Right renal cortex interstitium (tissue), 3 donors: ENCODE data around the gene SLC17A9. TPM values are rescaled to one million over a fixed set of nuclear protein-coding genes. Genes with fewer than 3 reads are reported as not detected.
A peak's percentile ranks its signal among the peaks of the same experiment; 100 is the strongest.
"Not testable (repeated sequence)": the region's sequence is repeated elsewhere in the genome, so short reads cannot be mapped to it uniquely, and the experiment has no call there.

Source experiments
- DNase-seq, 3 donors: peaks; one replicate each; pipeline ENCODE4 v3.0.0-alpha.2; 2013; ENCODE audit warnings: low read depth in 3 of 3, low spot score in 2 of 3
- polyA plus RNA-seq, 3 donors: library from polyadenylated mRNA; unstranded; fragments of 120-200 nt; gene quantifications; one replicate each; pipeline ENCODE4 v1.2.1, GENCODE V29; 2013; ENCODE audit not compliant: insufficient read length in 3 of 3

The SLC17A9 gene
- polyA plus RNA-seq, 3 donors: 0.95 to 1.2 (median 1.1) TPM

DNA sequence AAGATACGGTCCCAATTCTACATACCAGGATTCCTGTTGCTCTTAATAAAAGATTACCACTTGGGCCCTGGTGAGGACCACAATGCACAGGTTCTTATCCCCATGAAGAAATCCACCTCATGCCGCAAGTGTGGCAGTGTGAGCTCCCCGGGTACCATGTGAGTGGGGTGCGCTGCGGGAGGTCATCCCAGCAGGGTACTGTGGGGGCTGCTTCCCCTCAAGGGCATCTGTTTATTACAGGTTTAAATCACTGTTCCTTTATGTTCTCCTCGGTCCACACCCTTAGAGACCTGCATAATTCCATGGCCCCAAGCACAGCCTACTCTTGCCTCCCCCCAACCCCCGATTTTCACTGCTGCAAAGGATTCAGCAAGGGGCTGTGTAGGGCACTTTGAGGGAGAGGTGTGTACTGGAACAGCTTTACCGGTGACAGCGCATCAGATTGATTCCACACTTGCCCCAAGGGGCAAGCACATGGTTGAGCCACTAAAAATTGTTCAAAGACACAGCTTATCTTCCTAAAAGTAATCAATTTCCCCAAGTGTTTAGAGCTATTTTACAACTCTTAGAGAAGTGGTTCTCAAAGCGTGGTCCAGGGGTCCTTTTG, 32.4 kb upstream of the SLC17A9 start:
- no peak for DNase-seq

GRCh38 chr20:62921119-62921687, 31.3 kb upstream of the SLC17A9 start:
- no peak for DNase-seq

- no peak for DNase-seq
These were observed 30.0 kb upstream of the SLC17A9 start for GRCh38 chr20:62922451-62922921.

GRCh38 chr20:62923059-62923668, 29.3 kb upstream of the SLC17A9 start:
- not testable (repeated sequence) for DNase-seq

DNA sequence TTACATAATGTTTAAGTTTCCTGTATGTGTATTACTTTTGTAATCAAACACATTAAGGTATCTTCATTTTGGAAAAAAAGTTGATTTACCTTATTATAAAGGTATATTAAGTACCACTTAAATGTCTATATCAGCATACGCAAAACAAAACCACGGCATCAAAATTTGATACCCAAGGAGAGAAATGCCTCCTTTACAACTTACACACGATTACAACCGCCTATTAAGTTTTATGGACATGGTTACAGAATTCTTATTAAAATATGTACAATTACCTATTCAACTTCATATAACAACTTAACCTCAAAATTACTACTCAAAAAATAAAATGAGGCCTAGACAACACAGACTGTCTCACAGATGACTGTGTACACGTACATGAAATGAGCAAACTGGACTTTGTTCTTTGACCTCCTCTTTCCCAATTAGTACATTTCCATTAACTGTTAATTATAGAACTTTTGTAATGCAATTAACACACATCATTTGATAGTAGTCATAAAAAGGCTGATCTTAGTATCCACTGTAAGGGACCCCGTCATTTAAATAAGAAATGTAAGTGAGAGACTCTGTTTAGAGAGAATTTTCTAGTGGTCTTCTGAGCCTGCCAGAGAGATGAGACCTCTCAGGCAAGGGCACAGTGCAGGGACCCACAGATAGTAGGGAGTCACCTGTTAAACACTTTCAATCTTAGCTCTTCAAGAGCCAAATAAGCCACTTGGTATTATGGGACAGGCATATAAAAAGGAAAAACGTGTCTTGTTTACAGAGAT, 28.7 kb upstream of the SLC17A9 start:
- DNase-seq: no peak

DNA sequence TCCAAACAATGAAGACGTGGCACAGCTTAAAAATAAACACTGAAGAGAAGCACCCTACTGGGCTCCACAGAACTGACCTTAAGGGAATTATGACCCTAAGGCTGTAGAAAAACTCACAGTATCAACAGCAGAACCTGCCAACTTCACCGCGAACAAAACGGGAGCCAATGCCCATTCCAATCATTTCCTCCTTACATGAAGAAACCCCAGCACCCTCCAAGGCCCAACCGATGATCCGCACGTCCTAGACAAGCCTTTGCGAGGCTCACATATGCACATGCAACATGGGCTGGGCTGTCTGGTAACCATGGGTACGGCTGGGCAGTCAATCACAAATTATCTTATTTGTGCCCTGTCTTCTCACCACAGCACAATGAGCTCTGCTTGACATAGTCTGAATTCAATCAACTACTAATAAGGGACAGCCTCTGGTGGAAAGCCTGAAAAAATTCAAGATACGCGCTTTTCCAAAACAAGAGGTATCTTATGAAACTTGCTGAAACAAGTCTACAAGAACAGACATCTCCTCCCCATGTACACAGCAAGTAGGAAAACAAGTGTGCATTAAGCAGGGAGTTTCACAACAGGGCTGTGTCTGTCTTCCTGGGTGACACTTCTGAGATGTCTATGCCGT, 27.9 kb upstream of the SLC17A9 start:
- DNase-seq: no peak

DNA sequence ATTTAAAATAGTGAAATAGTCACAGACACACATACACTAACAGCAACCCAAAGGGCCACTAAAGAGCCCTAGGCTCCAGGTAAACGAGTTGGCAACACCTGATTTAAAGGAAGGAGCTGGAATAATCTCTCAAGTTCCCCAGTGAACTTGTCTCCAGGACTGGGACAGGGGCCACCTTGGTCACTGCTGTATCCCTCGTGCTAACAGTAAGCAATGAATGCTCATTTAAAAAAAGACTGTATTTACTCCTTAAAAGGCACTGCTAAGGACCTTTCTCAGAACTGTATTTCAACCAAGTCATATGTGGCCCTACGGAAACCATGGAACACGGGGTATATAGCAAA, 27.5 kb upstream of the SLC17A9 start:
- no peak for DNase-seq

DNA sequence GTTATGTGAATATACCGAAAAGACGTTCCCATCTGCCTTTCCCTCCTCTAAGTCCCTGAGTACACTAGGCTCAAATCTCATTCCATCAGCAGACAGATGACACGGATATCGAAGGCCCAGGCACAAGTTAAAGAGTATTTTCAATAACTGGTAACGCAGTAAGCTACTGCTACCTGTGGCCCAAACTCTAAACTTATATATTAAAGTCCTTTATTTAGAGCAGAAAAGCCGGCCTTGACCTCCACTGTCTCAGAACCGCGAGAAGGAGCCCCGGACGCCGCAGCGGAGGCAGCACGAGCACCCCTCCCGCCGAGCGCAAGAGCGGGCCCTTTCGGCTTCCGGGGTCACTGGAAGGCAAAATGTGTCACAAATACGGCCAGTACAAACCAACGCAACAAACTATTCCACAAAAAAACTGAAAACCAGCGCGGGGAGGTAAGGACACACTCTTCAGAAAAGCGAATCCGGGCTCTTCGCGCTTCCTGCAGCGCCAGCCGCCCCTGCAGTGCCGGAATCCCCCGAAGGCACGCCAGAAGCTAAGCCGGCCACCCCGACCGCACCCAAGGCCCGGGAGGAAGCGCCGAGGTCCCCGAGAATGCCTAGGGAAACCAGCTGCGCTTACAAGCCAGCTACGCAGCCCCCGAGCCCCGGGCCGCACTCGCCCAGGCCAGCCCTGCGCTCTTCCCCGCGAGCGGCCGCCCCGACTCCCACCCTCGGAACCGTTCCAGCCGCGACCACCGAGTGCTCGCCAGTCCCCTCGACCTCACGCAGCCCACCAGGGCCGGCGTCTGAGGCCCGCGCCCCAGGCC, 26.9 kb upstream of the SLC17A9 start:
- DNase-seq: no peak

GRCh38 chr20:62926229-62927127, 26.0 kb upstream of the SLC17A9 start, which contains the start of gene DIDO1:
Gene DIDO1 (minus strand): TSS chr20:62926505.
- peak in 1 of 3 donors; percentile 64 for DNase-seq

DNA sequence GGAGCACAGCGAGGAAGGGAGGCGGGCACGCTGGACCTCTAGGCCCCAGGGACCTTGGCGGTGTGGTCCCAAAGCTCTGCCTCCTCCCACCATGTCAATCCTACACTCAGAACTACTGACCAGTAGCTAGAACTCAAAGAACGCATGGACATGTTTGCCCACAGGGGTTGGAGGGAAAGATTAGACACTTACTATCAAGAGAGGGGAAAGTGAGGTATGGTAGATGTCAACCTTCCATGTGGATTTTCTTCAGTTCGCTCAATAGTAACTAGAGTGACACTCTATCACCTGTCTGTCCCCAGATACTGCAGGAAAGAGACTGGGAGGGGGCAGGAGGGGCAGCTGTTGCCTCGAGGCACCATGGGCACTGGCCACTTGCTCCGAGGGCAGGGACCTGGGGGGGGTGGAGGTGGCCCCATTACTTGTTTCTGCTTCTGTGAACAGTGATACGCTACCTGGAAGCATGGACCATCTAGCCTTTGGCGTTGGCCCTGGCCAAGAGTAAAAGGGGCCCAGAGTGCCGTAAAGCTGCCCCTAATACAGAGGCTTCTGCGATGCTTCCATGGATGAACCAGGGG, 25.3 kb upstream of the SLC17A9 start:
- DNase-seq: no peak

DNA sequence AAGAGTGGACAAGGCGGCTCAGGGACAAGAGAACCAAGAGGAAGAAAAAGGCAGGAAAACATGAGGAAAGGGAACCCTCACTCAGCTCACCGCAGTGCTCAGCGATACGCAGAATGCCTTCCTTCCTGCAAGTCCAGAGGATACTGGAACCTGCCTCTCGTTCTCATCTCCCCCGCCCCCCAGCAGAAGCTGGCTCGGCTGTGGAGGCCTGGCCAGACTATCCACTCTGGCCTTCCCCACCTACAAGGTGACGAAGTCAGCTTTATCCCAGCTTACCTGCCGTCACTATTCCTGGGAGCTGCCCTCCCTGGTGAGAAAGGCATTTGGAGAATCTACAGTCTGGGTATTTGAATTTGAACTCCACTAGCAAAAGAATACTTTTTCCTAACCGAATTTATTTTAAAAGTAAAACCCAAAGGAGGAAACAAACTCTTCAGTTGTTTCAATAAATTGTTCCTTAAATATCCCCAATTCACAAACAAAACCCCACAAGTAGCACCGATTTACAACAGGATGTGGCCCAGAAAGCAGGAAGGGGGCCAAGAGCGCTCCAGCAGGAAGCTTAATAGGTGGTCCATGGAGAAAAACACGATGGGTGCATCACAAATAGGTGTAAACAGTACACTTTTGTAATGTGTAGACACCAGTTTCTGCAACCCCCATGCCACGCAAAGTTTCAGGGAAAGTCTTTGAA, 24.1 kb upstream of the SLC17A9 start:
- DNase-seq: no peak

GRCh38 chr20:62929051-62929538, 23.4 kb upstream of the SLC17A9 start:
- DNase-seq: no peak

DNA sequence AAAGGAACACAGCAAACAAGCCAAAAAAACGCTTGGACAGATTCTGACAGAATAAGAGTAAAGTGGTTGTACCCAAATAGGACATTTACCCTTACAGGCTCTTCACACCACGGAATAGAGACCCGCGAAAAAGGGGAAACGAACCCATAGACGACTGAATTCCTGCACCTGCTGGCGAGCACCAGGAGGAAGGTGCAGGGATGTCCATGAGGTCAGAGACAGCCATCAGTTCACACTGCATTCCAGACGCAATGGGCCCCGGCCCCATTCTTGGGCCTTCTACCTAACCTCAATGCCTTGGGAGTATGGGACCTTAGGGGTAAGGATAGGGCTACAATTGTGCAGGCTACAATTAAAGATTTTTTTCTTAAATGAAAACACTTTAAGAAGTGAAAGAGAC, 21.0 kb upstream of the SLC17A9 start:
- no peak for DNase-seq

- no peak for DNase-seq
These were observed 18.5 kb upstream of the SLC17A9 start for GRCh38 chr20:62933966-62934365.

GRCh38 chr20:62935204-62935967, 17.1 kb upstream of the SLC17A9 start:
- DNase-seq: no peak

DNA sequence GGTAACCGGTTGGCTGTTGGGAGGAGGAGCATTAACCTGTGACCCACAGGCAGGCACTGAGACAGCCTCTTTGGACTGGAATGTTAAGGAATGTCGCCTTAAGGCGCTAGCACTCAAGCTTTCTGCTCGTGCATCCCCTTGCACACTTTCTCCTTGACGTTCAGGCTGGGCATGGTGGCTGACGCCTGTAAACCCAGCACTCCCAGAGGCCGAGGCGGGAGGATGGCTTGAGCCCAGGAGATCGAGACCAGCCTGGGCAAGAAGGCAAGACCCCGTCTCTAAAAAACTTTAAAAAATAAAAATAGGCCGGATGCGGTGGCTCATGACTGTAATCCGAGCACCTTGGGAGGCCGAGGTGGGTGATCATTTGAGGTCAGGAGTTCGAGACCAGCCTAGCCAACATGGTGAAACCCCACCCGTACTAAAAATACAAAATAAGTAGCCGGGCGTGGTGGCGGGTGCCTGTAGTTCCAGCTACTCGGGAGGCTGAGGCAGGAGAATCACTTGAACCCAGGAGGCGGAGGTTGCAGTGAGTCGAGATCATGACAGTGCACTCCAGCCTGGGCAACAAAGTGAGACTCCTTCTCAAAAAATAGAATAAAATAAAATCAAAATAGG, 16.4 kb upstream of the SLC17A9 start:
- no peak for DNase-seq
